GM12864 (cell line): ENCODE results near the gene OBSCN.
"Not testable (repeated sequence)": the region's sequence is repeated elsewhere in the genome, so short reads cannot be mapped to it uniquely, and the experiment has no call there.

Experiments used
- DNase-seq: peaks from one replicate; pipeline ENCODE4 v3.0.0-alpha.2; 2011; ENCODE audit warnings: low read depth
- H3K4me3 ChIP-seq: 2 replicates; pipeline ENCODE4 v1.5.1; 2011; ENCODE audit warnings: mild to moderate bottlenecking, low read depth, low read length, control low read depth
- CTCF ChIP-seq: IDR thresholded peaks from 2 replicates; pipeline ENCODE4 v1.5.1; 2011; ENCODE audit warnings: low read depth, mild to moderate bottlenecking, moderate library complexity, low read length, control low read depth, inconsistent platforms; ENCODE audit errors: missing control alignments

Gene OBSCN

GRCh38 chr1:228242409-228242808, 34.6 kb downstream of the OBSCN start:
- no peak overlapping the region for H3K4me3 ChIP-seq
- TF ChIP-seq CTCF: no peak
- DNase-seq: no peak

DNA sequence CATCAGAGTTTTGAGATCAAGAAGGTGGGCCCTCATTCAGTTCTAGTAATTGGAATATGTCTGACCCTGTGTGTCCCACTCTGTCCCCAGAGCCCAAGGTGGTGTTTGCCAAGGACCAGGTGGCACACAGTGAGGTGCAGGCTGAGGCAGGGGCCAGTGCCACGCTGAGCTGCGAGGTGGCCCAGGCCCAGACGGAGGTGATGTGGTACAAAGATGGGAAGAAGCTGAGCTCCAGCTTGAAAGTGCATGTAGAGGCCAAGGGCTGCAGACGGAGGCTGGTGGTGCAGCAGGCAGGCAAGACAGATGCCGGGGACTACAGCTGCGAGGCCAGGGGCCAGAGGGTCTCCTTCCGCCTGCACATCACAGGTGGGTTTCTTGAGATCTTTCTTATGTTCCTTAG, 35.2 kb downstream of the OBSCN start:
- H3K4me3 ChIP-seq: no peak overlapping the region
- DNase-seq: no peak
- TF ChIP-seq CTCF: no peak

DNA sequence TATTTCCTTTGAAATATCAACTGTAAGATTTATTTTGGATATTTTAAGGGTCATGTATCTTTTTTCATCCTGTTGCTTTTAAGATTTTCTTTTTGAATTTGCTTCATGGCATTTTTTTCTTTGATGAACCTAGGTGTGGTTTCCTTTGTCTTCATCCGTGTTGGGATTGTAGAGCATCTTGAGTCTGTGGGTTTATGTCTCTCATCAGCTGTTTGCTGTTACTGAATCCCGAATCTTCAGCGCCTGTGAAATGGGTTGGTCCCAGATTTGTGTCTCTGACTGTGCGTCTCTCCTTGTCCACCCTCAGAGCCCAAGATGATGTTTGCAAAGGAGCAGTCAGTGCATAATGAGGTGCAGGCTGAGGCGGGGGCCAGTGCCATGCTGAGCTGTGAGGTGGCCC, 36.1 kb downstream of the OBSCN start:
- H3K4me3 ChIP-seq, DNase-seq: not testable (repeated sequence)

GRCh38 chr1:228245111-228245510, 37.3 kb downstream of the OBSCN start:
- DNase-seq: no peak
- no peak for TF ChIP-seq CTCF
- H3K4me3 ChIP-seq: no peak overlapping the region

DNA sequence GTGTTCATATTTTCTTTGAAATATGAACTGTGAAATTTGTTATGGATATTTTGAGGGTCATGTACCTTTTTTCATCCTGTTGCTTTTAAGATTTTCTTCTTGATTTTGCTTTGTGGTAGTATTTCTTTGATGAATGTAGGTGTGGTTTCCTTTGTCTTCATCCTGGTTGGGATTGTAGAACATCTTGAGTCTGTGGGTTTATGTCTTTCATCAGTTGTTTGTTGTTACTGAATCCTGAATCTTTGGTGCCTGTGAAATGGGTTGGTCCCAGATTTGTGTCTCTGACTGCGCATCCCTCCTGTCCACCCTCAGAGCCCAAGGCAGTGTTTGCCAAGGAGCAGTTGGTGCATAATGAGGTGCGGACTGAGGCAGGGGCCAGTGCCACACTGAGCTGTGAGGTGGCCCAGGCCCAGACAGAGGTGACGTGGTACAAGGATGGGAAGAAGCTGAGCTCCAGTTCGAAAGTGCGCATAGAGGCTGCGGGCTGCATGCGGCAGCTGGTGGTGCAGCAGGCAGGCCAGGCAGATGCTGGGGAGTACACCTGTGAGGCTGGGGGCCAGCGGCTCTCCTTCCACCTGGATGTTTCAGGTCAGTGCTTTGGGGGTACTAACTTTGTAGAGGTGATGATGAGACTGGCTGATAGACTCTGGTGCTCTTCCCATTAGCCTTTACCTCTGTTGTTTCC, 38.5 kb downstream of the OBSCN start:
- H3K4me3 ChIP-seq: no peak overlapping the region
- no peak for TF ChIP-seq CTCF

GRCh38 chr1:228249513-228250305, 41.9 kb downstream of the OBSCN start:
- no peak for DNase-seq
- no peak for TF ChIP-seq CTCF
- no peak overlapping the region for H3K4me3 ChIP-seq

More for the DNA sequence above, 38.5 kb downstream of the OBSCN start:
- no peak for DNase-seq

GRCh38 chr1:228252476-228252875, 44.6 kb downstream of the OBSCN start:
- not testable (repeated sequence) for H3K4me3 ChIP-seq, DNase-seq
